ENCODE data around the gene EPB41L4B.

EPB41L4B gene

GRCh38 chr9:109158651-109159050, 162.2 kb downstream of the EPB41L4B start:
- no peak for ATAC-seq

GRCh38 chr9:109156708-109157107, 164.2 kb downstream of the EPB41L4B start:
- TF ChIP-seq CSDC2 (CRISPR knock-in tag; IDR thresholded peaks at IDR 0.05) (no peak), TCF4 (CRISPR knock-in tag; IDR thresholded peaks at IDR 0.05; ENCODE audit: borderline replicate concordance) (no peak)
- no peak for ATAC-seq

More at GRCh38 chr9:109158651-109159050, 162.2 kb downstream of the EPB41L4B start:
- TF ChIP-seq BACH2 (CRISPR knock-in tag; IDR thresholded peaks at IDR 0.05; ENCODE audit: borderline replicate concordance) (no peak), CSRNP3 (CRISPR knock-in tag; IDR thresholded peaks at IDR 0.05) (no peak), CSDC2 (CRISPR knock-in tag; IDR thresholded peaks at IDR 0.05) (no peak), ARNTL (CRISPR knock-in tag; IDR thresholded peaks at IDR 0.05; ENCODE audit: borderline replicate concordance, low read depth) (no peak), PPARA (CRISPR knock-in tag; IDR thresholded peaks at IDR 0.05; ENCODE audit: borderline replicate concordance) (no peak), TCF4 (CRISPR knock-in tag; IDR thresholded peaks at IDR 0.05; ENCODE audit: borderline replicate concordance) (no peak), ZC3H10 (CRISPR knock-in tag; IDR thresholded peaks at IDR 0.05) (no peak)
- TF ChIP-seq, protein P1, sequence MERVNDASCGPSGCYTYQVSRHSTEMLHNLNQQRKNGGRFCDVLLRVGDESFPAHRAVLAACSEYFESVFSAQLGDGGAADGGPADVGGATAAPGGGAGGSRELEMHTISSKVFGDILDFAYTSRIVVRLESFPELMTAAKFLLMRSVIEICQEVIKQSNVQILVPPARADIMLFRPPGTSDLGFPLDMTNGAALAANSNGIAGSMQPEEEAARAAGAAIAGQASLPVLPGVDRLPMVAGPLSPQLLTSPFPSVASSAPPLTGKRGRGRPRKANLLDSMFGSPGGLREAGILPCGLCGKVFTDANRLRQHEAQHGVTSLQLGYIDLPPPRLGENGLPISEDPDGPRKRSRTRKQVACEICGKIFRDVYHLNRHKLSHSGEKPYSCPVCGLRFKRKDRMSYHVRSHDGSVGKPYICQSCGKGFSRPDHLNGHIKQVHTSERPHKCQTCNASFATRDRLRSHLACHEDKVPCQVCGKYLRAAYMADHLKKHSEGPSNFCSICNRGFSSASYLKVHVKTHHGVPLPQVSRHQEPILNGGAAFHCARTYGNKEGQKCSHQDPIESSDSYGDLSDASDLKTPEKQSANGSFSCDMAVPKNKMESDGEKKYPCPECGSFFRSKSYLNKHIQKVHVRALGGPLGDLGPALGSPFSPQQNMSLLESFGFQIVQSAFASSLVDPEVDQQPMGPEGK (CRISPR knock-in tag; IDR thresholded peaks at IDR 0.05; ENCODE audit: borderline replicate concordance): no peak
- TF ChIP-seq, protein P2, sequence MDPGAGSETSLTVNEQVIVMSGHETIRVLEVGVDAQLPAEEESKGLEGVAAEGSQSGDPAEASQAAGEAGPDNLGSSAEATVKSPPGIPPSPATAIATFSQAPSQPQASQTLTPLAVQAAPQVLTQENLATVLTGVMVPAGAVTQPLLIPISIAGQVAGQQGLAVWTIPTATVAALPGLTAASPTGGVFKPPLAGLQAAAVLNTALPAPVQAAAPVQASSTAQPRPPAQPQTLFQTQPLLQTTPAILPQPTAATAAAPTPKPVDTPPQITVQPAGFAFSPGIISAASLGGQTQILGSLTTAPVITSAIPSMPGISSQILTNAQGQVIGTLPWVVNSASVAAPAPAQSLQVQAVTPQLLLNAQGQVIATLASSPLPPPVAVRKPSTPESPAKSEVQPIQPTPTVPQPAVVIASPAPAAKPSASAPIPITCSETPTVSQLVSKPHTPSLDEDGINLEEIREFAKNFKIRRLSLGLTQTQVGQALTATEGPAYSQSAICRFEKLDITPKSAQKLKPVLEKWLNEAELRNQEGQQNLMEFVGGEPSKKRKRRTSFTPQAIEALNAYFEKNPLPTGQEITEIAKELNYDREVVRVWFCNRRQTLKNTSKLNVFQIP (CRISPR knock-in tag; IDR thresholded peaks at IDR 0.05; ENCODE audit: borderline replicate concordance, low read depth): no peak

GRCh38 chr9:109150925-109151545, 169.8 kb downstream of the EPB41L4B start:
- TF ChIP-seq, protein P2 (CRISPR knock-in tag; IDR thresholded peaks at IDR 0.05; ENCODE audit: borderline replicate concordance, low read depth): no peak
- TF ChIP-seq SNAI2 (CRISPR knock-in tag; IDR thresholded peaks at IDR 0.05): no peak
- TF ChIP-seq ESRRG (CRISPR knock-in tag; IDR thresholded peaks at IDR 0.05): no peak
- no peak for TF ChIP-seq ZFP30 (CRISPR knock-in tag; IDR thresholded peaks at IDR 0.05)
- no peak for TF ChIP-seq RARB (CRISPR knock-in tag; IDR thresholded peaks at IDR 0.05)
- TF ChIP-seq ZNF70 (CRISPR knock-in tag; IDR thresholded peaks at IDR 0.05): no peak
- TF ChIP-seq ZFP3 (CRISPR knock-in tag; IDR thresholded peaks at IDR 0.05): no peak
- TF ChIP-seq PPARA (CRISPR knock-in tag; IDR thresholded peaks at IDR 0.05; ENCODE audit: borderline replicate concordance): no peak
- TF ChIP-seq GLIS3 (CRISPR knock-in tag; IDR thresholded peaks at IDR 0.05): no peak
- TF ChIP-seq, protein P1 (CRISPR knock-in tag; IDR thresholded peaks at IDR 0.05; ENCODE audit: borderline replicate concordance): no peak
- no peak for TF ChIP-seq ARNTL (CRISPR knock-in tag; IDR thresholded peaks at IDR 0.05; ENCODE audit: borderline replicate concordance, low read depth)
- TF ChIP-seq BACH2 (CRISPR knock-in tag; IDR thresholded peaks at IDR 0.05; ENCODE audit: borderline replicate concordance): no peak
- TF ChIP-seq CSRNP3 (CRISPR knock-in tag; IDR thresholded peaks at IDR 0.05): no peak
- no peak for TF ChIP-seq ZNF8 (CRISPR knock-in tag; IDR thresholded peaks at IDR 0.05)
- TF ChIP-seq OSR1 (CRISPR knock-in tag; IDR thresholded peaks at IDR 0.05): no peak
- TF ChIP-seq ZC3H10 (CRISPR knock-in tag; IDR thresholded peaks at IDR 0.05): no peak
- TF ChIP-seq TSHZ2 (CRISPR knock-in tag; IDR thresholded peaks at IDR 0.05): no peak
- ATAC-seq: no peak
